ENCODE results near the gene GAB1. TPM values are rescaled to one million over a fixed set of nuclear protein-coding genes. Genes with fewer than 3 reads are reported as not detected.

Gene GAB1
- total RNA-seq = 10 to 100 TPM; 10.1 to 20.3 (median 15.2) TPM
- polyA plus RNA-seq = 1 to 10 TPM; 1.0 to 9.1 (median 3.2) TPM
- long read RNA-seq, donor 1, partial matches to known transcripts = 1 of 1 reads
- long read RNA-seq, donor 1, other reads (novel, unspliced or antisense) = 0 of 1 reads
- long read RNA-seq, donor 2, partial matches to known transcripts = 1 of 4 reads
- long read RNA-seq, donor 2, other reads (novel, unspliced or antisense) = 1 of 4 reads

GRCh38 chr4:143336781-143337599 is at the start of gene GAB1:
Gene GAB1 (plus strand): TSS chr4:143336876. CDS start chr4:143337189, 313 bp downstream.
- peak within 1 kb of the TSS; percentile 97 for H3K27ac ChIP-seq
- H3K9me3 ChIP-seq = no peaks in the 10 kb centered on the region
- H3K36me3 ChIP-seq (ENCODE audit: insufficient read depth in 1 of 2, low read depth in 1 of 2) = no peaks in the 10 kb centered on the region
- ATAC-seq (peak; percentile 78 to 83 (median 82)), DNase-seq (peak; percentile 79 to 88)
- 0 to 1% (median 0%) methylated on average over 72 to 81 of the region's 81 CpGs for WGBS, 3 donors
- intact Hi-C loops (cut with DNase I) = loop anchor here (5.0 to 10.0 kb wide), 6 partner anchors 45 to 148 kb away; no protein-coding TSS in a partner anchor
- H3K4me1 ChIP-seq = peaks cover 35% of the 10 kb centered on the region
- TF ChIP-seq, protein P1, sequence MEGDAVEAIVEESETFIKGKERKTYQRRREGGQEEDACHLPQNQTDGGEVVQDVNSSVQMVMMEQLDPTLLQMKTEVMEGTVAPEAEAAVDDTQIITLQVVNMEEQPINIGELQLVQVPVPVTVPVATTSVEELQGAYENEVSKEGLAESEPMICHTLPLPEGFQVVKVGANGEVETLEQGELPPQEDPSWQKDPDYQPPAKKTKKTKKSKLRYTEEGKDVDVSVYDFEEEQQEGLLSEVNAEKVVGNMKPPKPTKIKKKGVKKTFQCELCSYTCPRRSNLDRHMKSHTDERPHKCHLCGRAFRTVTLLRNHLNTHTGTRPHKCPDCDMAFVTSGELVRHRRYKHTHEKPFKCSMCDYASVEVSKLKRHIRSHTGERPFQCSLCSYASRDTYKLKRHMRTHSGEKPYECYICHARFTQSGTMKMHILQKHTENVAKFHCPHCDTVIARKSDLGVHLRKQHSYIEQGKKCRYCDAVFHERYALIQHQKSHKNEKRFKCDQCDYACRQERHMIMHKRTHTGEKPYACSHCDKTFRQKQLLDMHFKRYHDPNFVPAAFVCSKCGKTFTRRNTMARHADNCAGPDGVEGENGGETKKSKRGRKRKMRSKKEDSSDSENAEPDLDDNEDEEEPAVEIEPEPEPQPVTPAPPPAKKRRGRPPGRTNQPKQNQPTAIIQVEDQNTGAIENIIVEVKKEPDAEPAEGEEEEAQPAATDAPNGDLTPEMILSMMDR (IDR thresholded peaks at IDR 0.05) = no peak
- no peaks in the 10 kb centered on the region for H3K27me3 ChIP-seq (ENCODE audit: insufficient read depth in 3 of 3, low read length in 2 of 3)
- H3K4me3 ChIP-seq = peak within 1 kb of the TSS; percentile 97

- Histone ChIP-seq H3K9me3 (no peaks in the 10 kb centered on the region), H3K36me3 (ENCODE audit: insufficient read depth in 1 of 2, low read depth in 1 of 2) (no peaks in the 10 kb centered on the region), H3K27ac (peak overlapping the region; percentile 34), H3K4me3 (no peak overlapping the region), H3K27me3 (ENCODE audit: insufficient read depth in 3 of 3, low read length in 2 of 3) (no peaks in the 10 kb centered on the region), H3K4me1 (peaks cover 21% of the 10 kb centered on the region)
- ATAC-seq (no peak), DNase-seq (no peak)
- WGBS, 3 donors = 59 to 77% (median 74%) methylated on average over 3 of the region's 3 CpGs
- intact Hi-C loops (cut with DNase I) = no loop called here
- TF ChIP-seq, protein P1 (IDR thresholded peaks at IDR 0.05) = no peak
Observed at GRCh38 chr4:143287572-143287923, 49.1 kb upstream of the GAB1 start.

- H3K4me3 ChIP-seq = no peak overlapping the region
- no peaks in the 10 kb centered on the region for H3K36me3 ChIP-seq (ENCODE audit: insufficient read depth in 1 of 2, low read depth in 1 of 2)
- intact Hi-C loops (cut with DNase I) = no loop called here
- WGBS, 3 donors = 82 to 93% (median 87%) methylated on average over 4 of the region's 4 CpGs
- no peak overlapping the region for H3K27ac ChIP-seq
- TF ChIP-seq, protein P1 (IDR thresholded peaks at IDR 0.05) = no peak
- DNase-seq = no peak
- ATAC-seq = no peak
- peaks cover 21% of the 10 kb centered on the region for H3K4me1 ChIP-seq
- H3K9me3 ChIP-seq = no peaks in the 10 kb centered on the region
- no peaks in the 10 kb centered on the region for H3K27me3 ChIP-seq (ENCODE audit: insufficient read depth in 3 of 3, low read length in 2 of 3)
Observed at GRCh38 chr4:143288171-143288570, 48.5 kb upstream of the GAB1 start.

DNA sequence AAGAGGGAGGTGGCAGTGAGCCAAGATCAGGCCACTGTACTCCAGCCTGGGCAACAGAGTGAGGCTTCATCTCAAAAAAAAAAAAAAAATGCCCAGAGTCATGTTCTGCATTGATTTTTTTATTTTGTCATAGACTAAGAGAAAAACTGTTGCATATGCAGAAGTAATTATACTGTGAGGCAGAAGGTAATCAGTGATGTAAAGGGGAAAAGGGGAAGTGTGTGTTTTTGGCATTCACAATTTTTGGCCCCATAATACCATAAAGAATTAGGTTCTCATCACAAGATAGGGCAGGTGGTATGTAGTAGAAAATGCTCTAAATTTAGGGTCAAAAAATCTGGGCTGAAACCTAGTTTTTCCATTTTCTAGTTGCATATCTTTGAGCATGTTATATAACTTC is 47.3 kb upstream of the GAB1 start:
- H3K36me3 ChIP-seq (ENCODE audit: insufficient read depth in 1 of 2, low read depth in 1 of 2) = no peaks in the 10 kb centered on the region
- no peak overlapping the region for H3K4me3 ChIP-seq
- no peaks in the 10 kb centered on the region for H3K27me3 ChIP-seq (ENCODE audit: insufficient read depth in 3 of 3, low read length in 2 of 3)
- H3K27ac ChIP-seq = no peak overlapping the region
- DNase-seq = no peak
- no peaks in the 10 kb centered on the region for H3K9me3 ChIP-seq
- peaks cover 21% of the 10 kb centered on the region for H3K4me1 ChIP-seq
- intact Hi-C loops (cut with DNase I) = no loop called here
- ATAC-seq = no peak
- TF ChIP-seq, protein P1 (IDR thresholded peaks at IDR 0.05) = no peak

All from psoas muscle (tissue), 8 donors.